ENCODE data around the gene SLC38A4. TPM values are rescaled to one million over a fixed set of nuclear protein-coding genes. Genes with fewer than 3 reads are reported as not detected.
"Not testable (repeated sequence)": the region's sequence is repeated elsewhere in the genome, so short reads cannot be mapped to it uniquely, and the experiment has no call there.

SLC38A4 gene, protein sequence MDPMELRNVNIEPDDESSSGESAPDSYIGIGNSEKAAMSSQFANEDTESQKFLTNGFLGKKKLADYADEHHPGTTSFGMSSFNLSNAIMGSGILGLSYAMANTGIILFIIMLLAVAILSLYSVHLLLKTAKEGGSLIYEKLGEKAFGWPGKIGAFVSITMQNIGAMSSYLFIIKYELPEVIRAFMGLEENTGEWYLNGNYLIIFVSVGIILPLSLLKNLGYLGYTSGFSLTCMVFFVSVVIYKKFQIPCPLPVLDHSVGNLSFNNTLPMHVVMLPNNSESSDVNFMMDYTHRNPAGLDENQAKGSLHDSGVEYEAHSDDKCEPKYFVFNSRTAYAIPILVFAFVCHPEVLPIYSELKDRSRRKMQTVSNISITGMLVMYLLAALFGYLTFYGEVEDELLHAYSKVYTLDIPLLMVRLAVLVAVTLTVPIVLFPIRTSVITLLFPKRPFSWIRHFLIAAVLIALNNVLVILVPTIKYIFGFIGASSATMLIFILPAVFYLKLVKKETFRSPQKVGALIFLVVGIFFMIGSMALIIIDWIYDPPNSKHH
- total RNA-seq = not detected

GRCh38 chr12:46825591-46826414 is at the start of gene SLC38A4:
Gene SLC38A4, minus strand, starts transcription at chr12:46825997. Its CDS starts 32,926 bp downstream, at chr12:46793071.
- no peak within 1 kb of the TSS for H3K27ac Mint-ChIP-seq
- H3K27me3 Mint-ChIP-seq = peaks cover 41% of the 10 kb centered on the region
- POLR2A ChIA-PET = no interaction called here

DNA sequence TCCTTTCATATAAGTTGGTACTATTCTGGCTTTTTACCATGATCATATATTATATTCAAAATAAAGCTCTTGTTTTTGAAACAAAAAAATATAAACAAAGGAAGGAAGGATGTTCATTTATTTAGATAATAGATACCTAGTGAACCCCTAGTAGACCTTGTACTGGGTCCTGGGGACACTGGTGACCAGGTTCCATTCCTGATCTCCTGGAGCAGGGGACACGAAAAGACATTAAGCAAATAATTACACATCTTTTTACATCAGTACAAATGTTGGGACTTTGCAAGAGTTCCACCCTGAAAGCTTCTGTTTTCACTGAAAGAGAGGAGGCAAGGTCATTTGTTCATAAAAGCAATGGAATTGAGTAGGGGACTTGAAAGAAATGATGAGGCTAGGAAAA is 49.3 kb upstream of the SLC38A4 start:
- Mint-ChIP-seq H3K36me3 (ENCODE audit: low read depth) (no peaks in the 10 kb centered on the region), H3K9me3 (ENCODE audit: low read depth) (peaks cover 4% of the 10 kb centered on the region), H3K27me3 (peaks cover 22% of the 10 kb centered on the region), H3K4me1 (no peaks in the 10 kb centered on the region), H3K27ac (no peak overlapping the region), H3K4me3 (no peak overlapping the region)
- DNase-seq (no peak), ATAC-seq (no peak)
- intact Hi-C loops (cut with DNase I, micrococcal nuclease) = no loop called here
- ChIA-PET CTCF (interaction anchor here (0.6 kb wide), 1 partner anchor 69 kb away, joined by 3 read pairs; no protein-coding TSS in a partner anchor), POLR2A (no interaction called here)

More at GRCh38 chr12:46825591-46826414, at the start of gene SLC38A4:
- no peak for ATAC-seq
- CTCF ChIA-PET = no interaction called here
- Mint-ChIP-seq H3K4me3 (no peak within 1 kb of the TSS), H3K36me3 (ENCODE audit: low read depth) (no peaks in the 10 kb centered on the region), H3K4me1 (peaks cover 1% of the 10 kb centered on the region), H3K9me3 (ENCODE audit: low read depth) (no peaks in the 10 kb centered on the region)
- DNase-seq = no peak
- intact Hi-C loops (cut with DNase I, micrococcal nuclease) = no loop called here

DNA sequence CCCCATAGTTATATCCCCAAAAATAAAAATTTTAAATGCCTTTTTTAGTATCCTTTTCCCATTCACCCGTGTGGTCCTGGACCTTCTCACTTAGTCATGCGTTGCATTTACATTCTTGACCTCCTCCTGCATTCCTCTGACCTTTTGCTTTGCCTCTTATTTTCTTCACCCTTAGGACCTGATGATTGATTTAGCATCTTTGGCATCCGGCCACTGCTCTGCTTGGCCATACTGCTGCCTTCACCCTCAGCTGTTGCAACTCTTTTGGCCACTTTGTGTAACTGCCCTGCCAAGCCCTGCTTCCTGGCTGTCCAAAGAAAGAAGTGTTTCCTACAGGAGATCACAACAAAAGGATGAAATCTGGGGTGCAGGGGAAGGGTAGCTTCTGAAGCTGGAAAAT is 48.8 kb upstream of the SLC38A4 start:
- Mint-ChIP-seq H3K27me3 (peaks cover 24% of the 10 kb centered on the region), H3K36me3 (ENCODE audit: low read depth) (no peaks in the 10 kb centered on the region), H3K4me3 (no peak overlapping the region), H3K27ac (no peak overlapping the region), H3K9me3 (ENCODE audit: low read depth) (peaks cover 4% of the 10 kb centered on the region), H3K4me1 (no peaks in the 10 kb centered on the region)
- intact Hi-C loops (cut with DNase I, micrococcal nuclease) = no loop called here
- ChIA-PET POLR2A (no interaction called here), CTCF (no interaction called here)
- DNase-seq = no peak
- no peak for ATAC-seq

GRCh38 chr12:46872135-46872534 is 46.3 kb upstream of the SLC38A4 start:
- H3K4me3 Mint-ChIP-seq = no peak overlapping the region
- DNase-seq (no peak), ATAC-seq (no peak)
- peaks cover 15% of the 10 kb centered on the region for H3K27me3 Mint-ChIP-seq
- H3K36me3 Mint-ChIP-seq (ENCODE audit: low read depth) = no peaks in the 10 kb centered on the region
- ChIA-PET CTCF (no interaction called here), POLR2A (no interaction called here)
- H3K27ac Mint-ChIP-seq = no peak overlapping the region
- H3K4me1 Mint-ChIP-seq = no peaks in the 10 kb centered on the region
- intact Hi-C loops (cut with DNase I, micrococcal nuclease) = no loop called here
- H3K9me3 Mint-ChIP-seq (ENCODE audit: low read depth) = peaks cover 4% of the 10 kb centered on the region

GRCh38 chr12:46865311-46865710 is 39.5 kb upstream of the SLC38A4 start:
- H3K27me3 Mint-ChIP-seq = peaks cover 7% of the 10 kb centered on the region
- no peak overlapping the region for H3K4me3 Mint-ChIP-seq
- H3K9me3 Mint-ChIP-seq (ENCODE audit: low read depth) = peaks cover 9% of the 10 kb centered on the region
- CTCF ChIA-PET = no interaction called here
- no peaks in the 10 kb centered on the region for H3K36me3 Mint-ChIP-seq (ENCODE audit: low read depth)
- no peak overlapping the region for H3K27ac Mint-ChIP-seq
- ATAC-seq = no peak
- no peaks in the 10 kb centered on the region for H3K4me1 Mint-ChIP-seq
- POLR2A ChIA-PET = no interaction called here
- intact Hi-C loops (cut with DNase I, micrococcal nuclease) = no loop called here
- DNase-seq = no peak

- POLR2A ChIA-PET = no interaction called here
- Mint-ChIP-seq H3K4me3 (no peak overlapping the region), H3K27me3 (peaks cover 3% of the 10 kb centered on the region), H3K4me1 (no peaks in the 10 kb centered on the region), H3K9me3 (ENCODE audit: low read depth) (peaks cover 21% of the 10 kb centered on the region), H3K27ac (no peak overlapping the region), H3K36me3 (ENCODE audit: low read depth) (peaks cover 3% of the 10 kb centered on the region)
- intact Hi-C loops (cut with DNase I, micrococcal nuclease) = no loop called here
- ATAC-seq (no peak), DNase-seq (no peak)
- CTCF ChIA-PET = no interaction called here
These were observed 32.6 kb upstream of the SLC38A4 start for GRCh38 chr12:46858368-46858767.

- Mint-ChIP-seq H3K4me3 (no peak overlapping the region), H3K9me3 (ENCODE audit: low read depth) (peaks cover 21% of the 10 kb centered on the region), H3K27ac (no peak overlapping the region), H3K27me3 (peaks cover 3% of the 10 kb centered on the region), H3K4me1 (no peaks in the 10 kb centered on the region), H3K36me3 (ENCODE audit: low read depth) (peaks cover 3% of the 10 kb centered on the region)
- intact Hi-C loops (cut with DNase I, micrococcal nuclease) = no loop called here
- DNase-seq = no peak
- ATAC-seq = no peak
- ChIA-PET POLR2A (no interaction called here), CTCF (no interaction called here)
These were observed 31.7 kb upstream of the SLC38A4 start for GRCh38 chr12:46857486-46857885.

DNA sequence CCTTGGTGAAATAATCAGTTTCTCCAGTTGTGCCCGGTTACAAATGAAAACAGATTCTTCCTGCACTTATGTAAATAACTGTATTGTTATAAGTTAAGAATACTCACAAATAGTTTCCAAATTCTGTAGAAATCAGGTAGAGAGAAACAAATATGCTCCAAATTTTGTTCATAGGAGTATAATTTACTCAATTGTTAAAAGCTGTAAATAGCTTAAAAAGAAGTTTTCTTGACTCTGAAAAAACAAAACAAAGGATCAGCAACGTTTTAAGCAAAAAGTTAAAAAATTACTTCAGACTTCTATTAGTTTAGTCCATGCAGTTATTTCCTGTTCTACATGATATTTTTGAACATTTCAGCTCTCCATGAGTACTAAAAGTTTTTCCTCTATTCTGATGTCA is 30.0 kb upstream of the SLC38A4 start:
- Mint-ChIP-seq H3K4me1 (no peaks in the 10 kb centered on the region), H3K9me3 (ENCODE audit: low read depth) (peaks cover 21% of the 10 kb centered on the region), H3K4me3 (no peak overlapping the region), H3K36me3 (ENCODE audit: low read depth) (peaks cover 3% of the 10 kb centered on the region), H3K27me3 (peaks cover under 1% of the 10 kb centered on the region), H3K27ac (no peak overlapping the region)
- CTCF ChIA-PET = no interaction called here
- intact Hi-C loops (cut with DNase I, micrococcal nuclease) = no loop called here
- ATAC-seq (no peak), DNase-seq (no peak)
- POLR2A ChIA-PET = no interaction called here

DNA sequence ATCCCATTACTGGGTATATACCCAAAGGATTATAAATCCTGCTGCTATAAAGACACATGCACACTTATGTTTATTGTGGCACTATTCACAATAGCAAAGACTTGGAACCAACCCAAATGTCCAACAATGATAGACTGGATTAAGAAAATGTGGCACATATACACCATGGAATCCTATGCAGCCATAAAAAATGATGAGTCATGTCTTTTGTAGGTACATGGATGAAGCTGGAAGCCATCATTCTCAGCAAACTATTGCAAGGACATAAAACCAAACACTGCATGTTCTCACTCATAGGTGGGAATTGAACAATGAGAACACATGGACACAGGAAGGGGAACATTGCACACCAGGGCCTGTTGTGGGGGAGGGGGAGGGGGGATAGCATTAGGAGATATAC is 28.4 kb upstream of the SLC38A4 start:
- POLR2A ChIA-PET; CTCF ChIA-PET; H3K4me1 Mint-ChIP-seq; H3K4me3 Mint-ChIP-seq; intact Hi-C loops (cut with DNase I, micrococcal nuclease); ATAC-seq; H3K36me3 Mint-ChIP-seq (ENCODE audit: low read depth); DNase-seq; H3K27ac Mint-ChIP-seq: not testable (repeated sequence)
- Mint-ChIP-seq H3K9me3 (ENCODE audit: low read depth) (peaks cover 18% of the 10 kb centered on the region), H3K27me3 (peaks cover 11% of the 10 kb centered on the region)

DNA sequence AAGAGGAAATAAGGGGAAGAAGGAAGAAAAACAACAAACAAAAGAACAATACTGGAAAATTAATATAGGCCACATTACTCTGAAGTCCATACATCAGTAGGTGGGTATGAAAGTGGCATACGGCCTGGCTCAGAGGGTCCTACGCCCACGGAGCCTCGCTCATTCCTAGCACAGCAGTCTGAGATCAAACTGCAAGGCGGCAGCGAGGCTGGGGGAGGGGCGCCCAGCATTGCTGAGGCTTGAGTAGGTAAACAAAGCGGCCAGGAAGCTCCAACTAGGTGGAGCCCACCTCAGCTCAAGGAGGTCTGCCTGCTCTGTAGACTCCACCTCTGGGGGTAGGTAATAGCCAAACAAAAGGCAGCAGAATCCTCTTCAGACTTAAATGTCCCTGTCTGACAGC is 23.0 kb upstream of the SLC38A4 start:
- H3K9me3 Mint-ChIP-seq (ENCODE audit: low read depth); ATAC-seq; H3K4me1 Mint-ChIP-seq; intact Hi-C loops (cut with DNase I, micrococcal nuclease); POLR2A ChIA-PET; H3K4me3 Mint-ChIP-seq; DNase-seq; H3K36me3 Mint-ChIP-seq (ENCODE audit: low read depth); H3K27ac Mint-ChIP-seq; CTCF ChIA-PET: not testable (repeated sequence)
- H3K27me3 Mint-ChIP-seq = peaks cover 11% of the 10 kb centered on the region

DNA sequence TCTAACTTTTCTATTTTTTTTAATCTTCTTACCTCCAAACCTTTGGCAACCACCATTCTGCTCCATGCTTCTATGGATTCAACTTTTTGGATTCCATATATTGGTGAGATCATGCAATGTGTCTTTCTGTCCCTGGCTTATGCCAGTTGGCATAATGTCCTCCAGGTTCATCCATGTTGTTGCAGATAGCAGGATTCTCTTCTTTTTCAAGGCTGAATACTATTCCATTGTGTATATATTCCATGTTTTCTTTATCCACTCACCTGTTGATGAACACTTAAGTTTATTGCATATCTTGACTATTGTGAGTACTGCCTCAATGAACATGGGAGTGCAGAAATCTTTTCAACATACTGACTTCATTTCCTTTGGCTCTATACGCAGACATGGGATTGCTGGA is 21.2 kb upstream of the SLC38A4 start:
- H3K27me3 Mint-ChIP-seq = peaks cover 11% of the 10 kb centered on the region
- ATAC-seq = no peak
- ChIA-PET POLR2A (no interaction called here), CTCF (no interaction called here)
- no peaks in the 10 kb centered on the region for H3K9me3 Mint-ChIP-seq (ENCODE audit: low read depth)
- no peak overlapping the region for H3K27ac Mint-ChIP-seq
- no peaks in the 10 kb centered on the region for H3K36me3 Mint-ChIP-seq (ENCODE audit: low read depth)
- H3K4me3 Mint-ChIP-seq = no peak overlapping the region
- intact Hi-C loops (cut with DNase I, micrococcal nuclease) = no loop called here
- H3K4me1 Mint-ChIP-seq = no peaks in the 10 kb centered on the region
- DNase-seq = no peak

DNA sequence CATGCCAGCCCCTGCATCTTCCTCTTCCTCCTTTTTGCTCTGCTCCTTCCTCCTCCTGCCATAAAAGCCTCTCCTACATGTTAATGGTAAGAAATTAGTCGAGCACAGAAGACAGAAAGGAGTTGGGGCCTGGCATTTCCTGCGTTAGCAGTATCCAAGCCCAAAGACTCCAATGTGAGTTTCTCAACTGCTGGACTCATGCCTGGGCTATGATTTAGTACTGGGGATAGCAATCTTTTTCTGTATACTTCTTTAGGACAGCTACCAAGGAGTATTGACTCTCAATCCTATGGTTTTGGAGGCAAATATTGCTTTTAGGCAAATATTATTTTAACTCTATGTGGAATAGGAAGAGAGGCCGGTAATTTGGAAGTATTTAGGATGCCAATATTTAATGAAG is 18.0 kb upstream of the SLC38A4 start:
- ATAC-seq = no peak
- Mint-ChIP-seq H3K27ac (no peak overlapping the region), H3K9me3 (ENCODE audit: low read depth) (no peaks in the 10 kb centered on the region), H3K27me3 (peaks cover 6% of the 10 kb centered on the region), H3K4me3 (no peak overlapping the region), H3K36me3 (ENCODE audit: low read depth) (no peaks in the 10 kb centered on the region), H3K4me1 (no peaks in the 10 kb centered on the region)
- no peak for DNase-seq
- CTCF ChIA-PET = no interaction called here
- intact Hi-C loops (cut with DNase I, micrococcal nuclease) = no loop called here
- POLR2A ChIA-PET = no interaction called here
